HG02610 (cell line): ENCODE data around the gene COA4.

Experiments
- ATAC-seq: cut with Tn5 transposase; IDR thresholded peaks from one replicate; pipeline ENCODE4 v1.9.1; 2021; ENCODE audit warnings: mild to moderate bottlenecking, moderate library complexity; ENCODE audit not compliant: unreplicated experiment

COA4 gene

DNA sequence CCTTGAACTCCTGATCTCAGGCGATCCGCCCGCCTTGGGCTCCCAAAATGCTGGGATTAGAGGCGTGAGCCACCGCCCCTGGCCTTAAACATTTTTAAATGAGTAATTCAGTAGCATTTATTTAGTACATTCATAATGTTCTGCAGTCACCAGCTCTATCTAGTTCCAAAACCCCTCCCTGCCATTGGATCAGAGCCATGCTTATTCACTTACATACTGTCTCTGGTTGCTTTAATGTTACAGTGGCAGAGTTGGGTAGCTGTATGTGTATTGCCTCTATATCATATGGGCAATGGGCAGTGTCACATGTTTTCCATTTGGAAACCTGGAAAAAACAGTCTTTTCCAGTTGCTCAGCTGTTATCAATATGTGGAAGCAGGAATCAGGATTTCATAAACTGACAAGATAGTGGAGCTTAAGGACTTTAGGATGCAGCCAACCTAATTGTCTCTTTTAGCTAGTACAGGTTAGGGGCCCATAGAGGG, 10.5 kb downstream of the COA4 start:
- ATAC-seq, result no peak

DNA sequence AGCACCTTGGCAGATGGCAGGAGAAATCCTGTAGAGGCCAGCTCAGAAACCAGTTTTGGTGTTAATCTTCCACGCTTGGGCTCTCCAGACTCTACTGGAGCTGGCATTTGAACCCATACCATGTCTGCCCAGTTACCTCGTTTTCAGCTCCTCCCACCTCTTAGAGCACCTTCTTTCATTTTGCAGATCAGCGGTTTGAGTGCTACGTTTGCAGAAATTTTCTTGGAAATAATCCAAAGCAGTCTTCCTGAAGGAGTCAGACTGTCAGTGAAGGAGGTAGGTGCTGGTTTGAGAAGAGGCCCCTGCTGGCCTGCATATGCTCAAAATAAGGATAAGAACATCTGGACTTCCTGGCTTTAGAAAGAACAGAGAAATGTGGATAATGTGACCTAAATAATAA, 13.7 kb downstream of the COA4 start:
- ATAC-seq, result no peak

DNA sequence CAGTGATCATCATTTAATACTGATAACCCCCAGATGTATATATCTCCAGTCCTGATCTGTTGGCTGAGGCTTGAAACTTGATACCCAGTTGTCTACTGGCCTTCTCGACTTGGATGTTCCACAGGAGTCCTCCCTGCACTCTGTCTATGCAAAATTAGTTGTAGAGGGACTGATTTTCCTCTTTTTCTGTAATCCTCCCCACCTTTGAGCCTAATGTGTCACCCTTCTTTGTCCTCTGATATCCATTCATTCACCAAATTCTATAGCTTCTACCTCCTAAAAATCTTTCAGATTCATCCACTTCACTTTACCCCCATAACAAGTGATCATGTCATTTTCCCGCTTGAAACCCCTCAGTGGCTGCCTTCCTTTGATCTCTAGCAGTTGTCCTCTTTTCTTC, 16.4 kb downstream of the COA4 start:
- ATAC-seq, result no peak

DNA sequence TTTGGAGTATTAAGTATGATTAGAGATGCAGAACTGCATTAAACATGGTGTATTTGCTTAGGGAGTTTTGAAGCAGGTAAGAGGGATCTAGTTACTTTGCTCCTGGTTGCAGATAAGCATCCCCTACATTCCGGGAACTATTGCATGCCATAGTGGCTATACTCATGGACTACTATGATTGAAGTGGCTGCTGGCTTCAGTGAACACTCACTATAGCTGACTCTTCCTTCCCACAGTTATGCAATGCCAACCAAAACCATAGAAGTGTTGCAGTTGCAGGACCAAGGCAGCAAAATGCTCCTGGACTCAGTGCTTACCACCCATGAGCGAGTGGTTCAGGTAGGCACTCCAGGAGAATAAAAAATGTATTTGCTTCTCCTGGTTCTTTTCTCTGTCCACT, 17.0 kb downstream of the COA4 start:
- no peak for ATAC-seq

DNA sequence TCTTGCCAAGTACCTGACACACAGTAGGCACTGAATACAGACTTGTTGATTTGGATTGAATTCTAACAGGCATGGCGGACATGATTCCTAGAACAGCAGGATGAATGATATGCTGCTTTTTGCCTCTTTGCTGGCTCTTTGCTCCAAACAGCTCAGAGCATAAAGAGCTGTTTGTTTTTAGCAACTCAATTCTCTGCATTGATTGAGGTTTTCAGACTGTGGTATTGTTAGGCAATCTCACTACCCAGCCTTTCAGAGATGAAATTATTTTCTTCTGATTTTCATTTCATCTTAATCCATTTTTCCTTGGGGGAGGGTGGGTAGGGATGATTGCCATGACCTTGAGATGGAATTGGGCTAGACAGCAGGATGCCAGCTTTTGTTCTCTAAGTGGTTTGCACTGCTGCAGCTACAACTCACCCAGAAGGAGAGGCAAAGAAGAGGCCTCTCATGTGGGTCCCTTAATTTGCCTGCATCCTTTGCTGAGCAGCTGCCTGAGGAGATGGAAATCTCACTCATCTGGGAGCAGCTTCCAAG, 20.5 kb downstream of the COA4 start:
- ATAC-seq, result no peak

DNA sequence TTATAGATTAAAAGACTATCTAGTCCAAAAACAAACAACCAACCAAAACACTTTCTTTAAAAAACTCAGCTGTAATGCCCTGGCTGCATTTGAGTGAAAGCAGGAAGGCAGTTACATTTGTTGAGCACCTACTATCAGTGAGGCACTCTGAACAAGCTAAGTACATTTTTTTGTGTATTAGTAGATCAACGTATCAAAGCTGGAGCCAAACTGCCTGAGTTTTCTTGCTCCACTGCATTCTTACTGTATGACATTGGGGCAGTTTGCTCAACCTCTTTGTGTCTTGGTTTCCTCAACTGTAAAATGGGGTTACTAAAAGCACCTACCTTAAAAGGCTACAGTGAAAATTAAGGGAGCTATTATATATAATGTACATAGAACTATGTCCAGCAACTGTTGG, 22.0 kb downstream of the COA4 start:
- ATAC-seq, result no peak

DNA sequence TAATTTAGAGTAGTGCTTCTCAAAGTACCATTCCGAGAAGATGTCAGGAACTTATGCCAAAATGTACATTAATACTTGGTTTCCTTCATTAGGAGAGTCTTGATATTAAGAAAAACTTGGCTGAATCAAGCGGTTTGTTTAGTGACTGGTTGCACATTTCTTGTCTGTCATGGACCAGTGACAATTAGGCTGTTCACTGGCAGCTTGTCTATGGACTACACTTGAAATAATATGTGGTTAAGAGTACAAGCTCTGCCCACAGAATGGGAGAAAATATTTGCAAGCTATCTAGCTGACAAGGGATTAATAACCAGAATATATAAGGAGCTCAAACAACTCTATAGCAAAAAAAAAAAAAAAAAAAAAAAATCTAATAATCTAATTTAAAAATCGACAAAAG, 24.6 kb downstream of the COA4 start:
- no peak for ATAC-seq

DNA sequence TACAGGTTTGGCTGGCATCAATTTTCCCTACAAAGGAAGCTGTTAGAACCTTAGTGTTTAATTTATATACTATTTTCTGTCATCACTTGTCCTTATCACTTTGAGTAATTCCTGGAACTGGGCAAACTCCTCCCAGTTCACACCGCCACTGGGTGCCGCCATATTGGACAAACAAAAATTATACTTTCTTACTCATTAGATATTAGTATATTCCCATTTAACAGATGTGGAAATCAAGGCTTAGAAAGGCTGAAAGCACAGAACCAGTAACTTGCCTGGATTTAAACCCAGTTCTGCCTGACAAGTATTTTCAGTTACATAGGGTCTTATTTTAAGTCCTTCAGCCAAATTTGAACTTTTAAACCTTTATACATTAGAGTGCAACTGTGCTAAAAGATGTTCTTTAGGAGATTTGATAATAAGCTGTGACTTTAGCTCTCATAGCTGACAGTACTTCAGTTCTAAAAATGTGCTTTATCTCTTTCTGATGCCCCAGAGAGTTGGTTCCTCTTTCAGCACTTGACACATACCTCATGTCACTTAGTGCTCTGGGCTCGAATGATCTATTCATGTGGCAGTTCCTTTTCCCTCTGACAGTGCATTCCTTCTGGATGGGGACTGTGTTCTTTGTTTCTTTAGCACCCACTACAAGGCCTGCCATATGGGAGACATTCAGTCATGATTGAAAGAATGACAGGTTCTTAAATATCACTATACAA, 25.4 kb downstream of the COA4 start:
- no peak for ATAC-seq

DNA sequence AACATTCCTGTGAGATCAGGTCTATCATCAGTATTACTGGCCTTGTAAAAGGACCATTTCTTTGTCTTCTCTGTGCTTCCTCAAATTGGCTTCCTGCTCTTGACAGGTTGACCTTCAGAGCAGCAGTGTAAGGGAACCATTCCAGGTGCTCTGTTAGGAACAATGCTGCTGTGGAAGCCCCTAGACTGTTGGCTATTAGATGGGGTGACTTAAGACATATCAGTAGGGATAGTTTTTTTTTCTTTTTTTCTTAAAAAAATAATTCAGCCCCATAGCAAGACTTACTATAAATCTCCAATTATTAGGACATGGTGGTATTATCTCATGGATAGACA, 37.6 kb downstream of the COA4 start:
- no peak for ATAC-seq

DNA sequence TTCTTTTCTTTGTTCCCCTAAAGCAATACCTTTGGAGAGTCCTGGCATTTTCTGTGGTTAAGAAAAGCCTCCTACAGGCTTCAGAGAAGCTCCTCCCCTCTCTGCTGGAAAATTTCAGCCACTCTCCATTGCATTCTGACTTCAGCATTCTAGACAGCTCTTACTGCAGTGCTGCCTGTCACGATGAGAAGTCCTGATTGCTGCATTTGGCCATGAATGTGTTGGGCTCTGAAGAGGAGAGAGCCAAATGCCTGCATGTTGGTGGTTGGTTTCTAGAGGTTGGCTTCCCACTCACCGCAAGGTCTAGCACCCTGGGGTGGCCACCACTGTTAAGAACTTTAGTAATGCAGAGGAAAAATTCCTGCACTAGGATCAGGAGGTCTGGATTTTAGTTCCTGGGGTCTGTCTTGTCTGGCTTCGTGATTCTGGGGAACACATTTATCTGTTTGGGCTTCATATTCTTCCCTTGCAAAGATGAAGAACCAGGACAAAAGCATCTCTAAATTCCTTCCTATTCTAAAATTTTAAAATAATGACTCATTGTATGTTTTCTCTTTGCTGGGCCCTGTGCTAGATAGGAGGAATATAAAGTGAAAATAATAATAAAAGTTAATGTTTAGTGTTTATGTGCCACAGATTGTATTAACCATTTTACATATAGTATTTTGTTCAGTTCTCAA, 38.1 kb downstream of the COA4 start:
- ATAC-seq, result no peak

DNA sequence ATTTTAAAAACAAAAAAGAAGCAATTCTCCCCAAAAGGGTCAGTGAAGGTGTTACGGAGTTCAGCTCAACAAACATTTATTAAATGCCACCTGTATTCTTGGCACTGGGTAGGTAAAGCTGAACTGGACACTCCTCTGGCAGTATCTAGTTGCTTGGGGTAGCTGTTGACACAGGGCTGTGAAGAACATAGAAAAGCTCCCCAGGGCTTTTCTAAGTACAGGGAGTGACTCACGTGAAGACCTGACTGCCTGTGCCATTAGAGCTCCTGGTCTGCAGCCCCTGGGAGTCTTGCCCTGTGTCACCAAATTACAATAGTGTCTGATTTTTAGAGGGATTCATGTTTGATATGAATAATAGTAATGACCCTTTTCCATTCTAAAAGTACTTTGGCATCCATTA, 43.6 kb downstream of the COA4 start:
- ATAC-seq, result no peak

DNA sequence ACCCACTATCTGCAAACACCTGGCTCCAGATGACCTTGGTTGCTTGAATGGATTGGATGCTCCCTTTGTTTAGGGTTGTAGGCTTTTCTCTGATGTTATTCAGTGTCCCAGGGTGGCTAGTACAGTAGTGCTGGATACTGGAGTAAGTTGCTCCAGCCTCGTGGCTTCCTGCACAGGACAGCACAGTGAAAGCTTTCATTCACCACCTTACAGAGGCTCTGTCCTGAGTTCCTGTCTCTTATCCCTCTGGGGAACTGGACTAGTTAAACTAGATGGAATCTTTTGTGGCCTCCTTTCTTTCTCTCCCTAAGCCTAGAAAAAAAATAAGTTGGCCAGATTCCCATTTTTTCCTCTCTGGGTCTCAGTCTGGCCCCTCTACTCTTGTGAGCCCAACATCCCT, 46.4 kb downstream of the COA4 start:
- ATAC-seq, result no peak
